Spleen (tissue), 11 donors: ENCODE measurements around the gene NEK10. TPM values are rescaled to one million over a fixed set of nuclear protein-coding genes. Genes with fewer than 3 reads are reported as not detected.

ENCODE experiments used
- DNase-seq: peaks from one replicate; pipeline ENCODE4 v3.0.0-alpha.2; 2020
- H3K27ac ChIP-seq, 8 donors: fragments of 200-600 bp; sonication (generic) in 7 of 8; 1 replicate in 4 of 8; 2 replicates in 4 of 8; pipeline versions ENCODE4 v1.5.0 to v1.8.0; 2016 to 2021; ENCODE audit warnings: inconsistent platforms in 4 of 8, mild to moderate bottlenecking in 4 of 8, moderate library complexity in 1 of 8
- H3K27me3 ChIP-seq, 7 donors: fragments of 200-600 bp; sonication (generic) in 6 of 7; replicated peaks in 1 of 7; 1 replicate in 4 of 7; 2 replicates in 3 of 7; pipeline versions ENCODE4 v1.5.0 to v1.8.0; 2016 to 2021; ENCODE audit warnings: inconsistent platforms in 3 of 7, mild to moderate bottlenecking in 1 of 7
- H3K36me3 ChIP-seq, 6 donors: fragments of 200-600 bp; sonication (generic) in 5 of 6; 1 replicate in 4 of 6; 2 replicates in 2 of 6; pipeline versions ENCODE4 v1.5.0 to v1.8.0; 2016 to 2021; ENCODE audit warnings: inconsistent platforms in 2 of 6
- H3K4me1 ChIP-seq, 6 donors: fragments of 200-600 bp; sonication (generic) in 5 of 6; 1 replicate in 3 of 6; 2 replicates in 3 of 6; pipeline versions ENCODE4 v1.5.0 to v1.8.0; 2016 to 2021; ENCODE audit warnings: inconsistent platforms in 3 of 6
- H3K4me3 ChIP-seq, 8 donors: fragments of 200-600 bp; sonication (generic) in 7 of 8; 1 replicate in 4 of 8; 2 replicates in 4 of 8; pipeline versions ENCODE4 v1.5.0 to v1.8.0; 2016 to 2021; ENCODE audit warnings: inconsistent platforms in 4 of 8, mild to moderate bottlenecking in 4 of 8, moderate library complexity in 2 of 8
- H3K9me3 ChIP-seq, 8 donors: fragments of 200-600 bp; sonication (generic) in 7 of 8; 1 replicate in 4 of 8; 2 replicates in 4 of 8; pipeline versions ENCODE4 v1.5.0 to v1.8.0; 2016 to 2021; ENCODE audit warnings: inconsistent platforms in 4 of 8
- CTCF ChIP-seq, 11 experiments: fragments of 200-600 bp in 7 of 11; fragments of 450-650 bp in 4 of 11; sonication (generic) in 4 of 11; IDR thresholded peaks in 8 of 11; conservative IDR thresholded peaks in 3 of 11; 1 replicate in 7 of 11; 2 replicates in 4 of 11; pipeline versions ENCODE4 v1.4.0 to v1.8.0; 2016 to 2021; ENCODE audit warnings: antibody characterized with exemption in 11 of 11, inconsistent platforms in 4 of 11, mild to moderate bottlenecking in 1 of 11
- POLR2A ChIP-seq, 3 donors: fragments of 450-650 bp; IDR thresholded peaks; one replicate each; pipeline ENCODE4 v1.5.1; 2017; ENCODE audit warnings: antibody characterized with exemption in 3 of 3, mild to moderate bottlenecking in 1 of 3
- POLR2AphosphoS5 ChIP-seq, 3 donors: sonication (generic); formaldehyde crosslinking; IDR thresholded peaks; one replicate each; pipeline ENCODE4 v1.5.1; 2017; ENCODE audit warnings: antibody characterized with exemption in 3 of 3
- WGBS, 5 donors: extraction: QIAGEN DNeasy Blood & Tissue Kit in 3 of 5; methylation state at CpG; one replicate each; pipeline versions ENCODE4 v1.1.5 to v1.1.7; 2013 to 2018; 5-methylcytosine and 5-hydroxymethylcytosine counted together
- intact Hi-C: fragments of 100-400 bp; cut with DNase I; formaldehyde crosslinking; loops from one replicate; pipeline ENCODE4 v1.15.0; 2023; ENCODE audit warnings: low total_unique reads
- polyA plus RNA-seq, 3 donors: library from polyadenylated mRNA; stranded (reverse); fragments of 200-250 nt; gene quantifications; one replicate each; pipeline ENCODE4 v1.2.1, GENCODE V29; 2013
- total RNA-seq, 7 donors: library from RNA; depleted of rRNA in 3 of 7; stranded (reverse); fragments of >200 nt in 3 of 7; fragmentation: NEBNext Ultra II Directional in 4 of 7; extraction: Animal tissue kit (Norgen Biotek cat#: 25700) in 4 of 7; gene quantifications; one replicate each; pipeline versions ENCODE4 v1.1.0 to v1.2.1, GENCODE V29; 2016 to 2021
- donor health status: healthy with polysubstance abuse.
- donor health status: DM: no; HTN: no; CAD: no; lungs with moderate emphysema.
- donor health status: DM: no; HTN: no; CAD: no.
- donor health status: Bipolar disorder and iron deficiency.
- donor health status: healthy.
- donor health status: DM: no; HTN: no; CAD: no.
- donor health status: DM: yes; HTN: yes; CAD: no.

The NEK10 gene
- total and polyA plus RNA-seq, 10 donors: 0.29 to 4.1 (median 1.7) TPM

GRCh38 chr3:27271890-27272289, 97.3 kb downstream of the NEK10 start:
- H3K36me3 ChIP-seq: no peaks in the 10 kb centered on the region
- H3K27ac ChIP-seq: no peak overlapping the region
- no peak for DNase-seq
- no peak overlapping the region for H3K4me3 ChIP-seq
- H3K27me3 ChIP-seq: no peaks in the 10 kb centered on the region
- intact Hi-C loops: no loop called here
- TF ChIP-seq CTCF (IDR thresholded peaks at IDR 0.05 in 8 of 11, conservative IDR thresholded peaks at IDR 0.05 in 3 of 11): no peak
- TF ChIP-seq POLR2AphosphoS5 (IDR thresholded peaks at IDR 0.05): no peak
- TF ChIP-seq POLR2A (IDR thresholded peaks at IDR 0.05): no peak
- no peaks in the 10 kb centered on the region for H3K4me1 ChIP-seq
- peaks cover 0 to 9% (median 0%) of the 10 kb centered on the region in 8 donors for H3K9me3 ChIP-seq

- peaks cover 0 to 9% (median 3%) of the 10 kb centered on the region in 8 donors for H3K9me3 ChIP-seq
- H3K27me3 ChIP-seq: no peaks in the 10 kb centered on the region
- H3K4me3 ChIP-seq: no peak overlapping the region
- intact Hi-C loops: no loop called here
- TF ChIP-seq POLR2AphosphoS5 (IDR thresholded peaks at IDR 0.05): no peak
- H3K27ac ChIP-seq: no peak overlapping the region
- 67 to 84% (median 82%) methylated on average over 1 of the region's 1 CpG for WGBS, 5 donors
- DNase-seq: no peak
- H3K4me1 ChIP-seq: no peaks in the 10 kb centered on the region
- H3K36me3 ChIP-seq: no peaks in the 10 kb centered on the region
Observed at GRCh38 chr3:27254896-27255295, 114.3 kb downstream of the NEK10 start.

GRCh38 chr3:27253831-27254230, 115.4 kb downstream of the NEK10 start:
- intact Hi-C loops: no loop called here
- DNase-seq: no peak
- 39 to 53% (median 45%) methylated on average over 7 of the region's 7 CpGs for WGBS, 5 donors

GRCh38 chr3:27253391-27253790, 115.8 kb downstream of the NEK10 start:
- no peak for TF ChIP-seq CTCF (IDR thresholded peaks at IDR 0.05 in 8 of 11, conservative IDR thresholded peaks at IDR 0.05 in 3 of 11)
- no peak for TF ChIP-seq POLR2AphosphoS5 (IDR thresholded peaks at IDR 0.05)
- no peak for TF ChIP-seq POLR2A (IDR thresholded peaks at IDR 0.05)
- no peak overlapping the region for H3K27ac ChIP-seq
- intact Hi-C loops: no loop called here
- WGBS, 5 donors: 49 to 72% (median 58%) methylated on average over 1 of the region's 1 CpG
- peaks cover 0 to 6% (median 0%) of the 10 kb centered on the region in 8 donors for H3K9me3 ChIP-seq
- no peaks in the 10 kb centered on the region for H3K36me3 ChIP-seq
- DNase-seq: no peak
- no peaks in the 10 kb centered on the region for H3K4me1 ChIP-seq
- no peak overlapping the region for H3K4me3 ChIP-seq
- no peaks in the 10 kb centered on the region for H3K27me3 ChIP-seq

More at GRCh38 chr3:27253831-27254230, 115.4 kb downstream of the NEK10 start:
- Histone ChIP-seq H3K4me3 (no peak overlapping the region), H3K27ac (no peak overlapping the region), H3K9me3 (peaks cover 0 to 6% (median 0%) of the 10 kb centered on the region in 8 donors), H3K4me1 (no peaks in the 10 kb centered on the region), H3K36me3 (no peaks in the 10 kb centered on the region), H3K27me3 (no peaks in the 10 kb centered on the region)
- TF ChIP-seq POLR2A (IDR thresholded peaks at IDR 0.05) (no peak), CTCF (IDR thresholded peaks at IDR 0.05 in 8 of 11, conservative IDR thresholded peaks at IDR 0.05 in 3 of 11) (peak in 2 of 11 experiments; percentile 13 to 15)

- TF ChIP-seq CTCF (IDR thresholded peaks at IDR 0.05 in 8 of 11, conservative IDR thresholded peaks at IDR 0.05 in 3 of 11) (no peak), POLR2AphosphoS5 (IDR thresholded peaks at IDR 0.05) (no peak), POLR2A (IDR thresholded peaks at IDR 0.05) (no peak)
- intact Hi-C loops: no loop called here
- Histone ChIP-seq H3K36me3 (no peaks in the 10 kb centered on the region), H3K27me3 (no peaks in the 10 kb centered on the region), H3K9me3 (peaks cover 0 to 6% (median 0%) of the 10 kb centered on the region in 8 donors), H3K27ac (no peak overlapping the region), H3K4me1 (no peaks in the 10 kb centered on the region), H3K4me3 (no peak overlapping the region)
- no peak for DNase-seq
Observed at GRCh38 chr3:27252646-27253045, 116.5 kb downstream of the NEK10 start.
